Ovary (tissue), 3 donors: ENCODE results near the gene CGB7.

Experiments
- CTCF ChIP-seq, 3 donors: fragments of 450-650 bp in 2 of 3; fragments of 200-600 bp in 1 of 3; IDR thresholded peaks; one replicate each; pipeline versions ENCODE4 v1.5.1 to v1.8.0; 2016 to 2022; ENCODE audit warnings: antibody characterized with exemption in 3 of 3, mild to moderate bottlenecking in 1 of 3
- POLR2A ChIP-seq: fragments of 450-650 bp; IDR thresholded peaks from one replicate; pipeline ENCODE4 v1.6.1; 2017; ENCODE audit warnings: antibody characterized with exemption, mild to moderate bottlenecking, moderate library complexity
- donor health status: DM: no; HTN: no; CAD: no.

- no peak for TF ChIP-seq CTCF (IDR thresholded peaks at IDR 0.05)
- TF ChIP-seq POLR2A, result no peak
Observed at GRCh38 chr19:49016067-49016839, 41.3 kb downstream of the CGB7 start.
